Mucosa of descending colon (tissue), 3 donors: ENCODE data around the gene AKAP6. TPM values are rescaled to one million over a fixed set of nuclear protein-coding genes. Genes with fewer than 3 reads are reported as not detected.

ENCODE experiments used
- ATAC-seq: fragments of 200-7000 bp; cut with Tn5 transposase; one replicate; pipeline ENCODE4 v1.9.1; 2020; ENCODE audit warnings: mild to moderate bottlenecking, moderate library complexity
- DNase-seq, 3 donors: peaks; one replicate each; pipeline ENCODE4 v3.0.0-alpha.2; 2020
- H3K36me3 ChIP-seq: fragments of 200-600 bp; one replicate; pipeline ENCODE4 v1.8.0; 2021; ENCODE audit warnings: low read depth, mild to moderate bottlenecking
- H3K4me1 ChIP-seq: fragments of 200-600 bp; one replicate; pipeline ENCODE4 v1.8.0; 2021; ENCODE audit warnings: low read depth, mild to moderate bottlenecking
- H3K4me3 ChIP-seq: fragments of 200-600 bp; one replicate; pipeline ENCODE4 v1.8.0; 2021; ENCODE audit warnings: mild to moderate bottlenecking
- H3K9me3 ChIP-seq: fragments of 200-600 bp; one replicate; pipeline ENCODE4 v1.8.0; 2021; ENCODE audit warnings: mild to moderate bottlenecking
- intact Hi-C, 2 donors: fragments of 100-400 bp; cut with DNase I in 1 of 2; cut with micrococcal nuclease in 1 of 2; formaldehyde crosslinking; loops; one replicate each; pipeline versions ENCODE4 v1.11.0 to v1.11.1; 2022; cut with DNase I, micrococcal nuclease
- total RNA-seq, 3 donors: library from RNA; stranded (reverse); fragmentation: NEBNext Ultra II Directional in 2 of 3; extraction: Animal tissue kit (Norgen Biotek cat#: 25700) in 2 of 3; gene quantifications; one replicate each; pipeline versions ENCODE4 v1.2.1 to v1.2.4, GENCODE V29; 2021 to 2023
- TF ChIP-seq, protein P1 (sequence below): fragments of 200-600 bp; IDR thresholded peaks from one replicate; pipeline ENCODE4 v1.8.0; 2022; ENCODE audit warnings: antibody characterized with exemption, mild to moderate bottlenecking
- donor health status: DM: no; HTN: no; CAD: no; lungs with moderate emphysema.
- donor health status: DM: no; HTN: no; CAD: no.
- donor health status: DM: no; HTN: yes; CAD: no.

The AKAP6 gene
- total RNA-seq, 3 donors from 2014 or later = 4.2 to 30.8 (median 5.4) TPM

DNA sequence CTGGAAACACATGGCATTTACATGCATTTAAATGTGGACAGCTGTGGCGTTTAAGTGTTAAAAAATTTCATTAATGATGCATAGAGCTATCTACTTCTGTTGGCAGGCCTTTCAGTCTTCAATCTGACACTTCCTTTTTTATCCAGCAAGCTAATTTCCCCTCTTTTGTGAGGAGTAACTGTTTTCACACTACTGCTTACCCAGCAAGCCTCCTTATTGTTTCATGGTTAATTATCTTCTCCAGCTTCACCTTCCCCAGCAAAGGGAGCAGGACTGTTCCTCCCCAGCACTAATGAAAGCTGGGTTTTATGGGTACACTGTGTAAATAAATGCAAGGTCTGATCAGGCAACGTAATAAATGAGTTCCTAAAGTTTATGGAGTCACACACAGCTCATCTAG lies 480.2 kb downstream of the AKAP6 start:
- Histone ChIP-seq H3K4me3 (no peak overlapping the region), H3K4me1 (peaks cover 3% of the 10 kb centered on the region), H3K9me3 (peaks cover 4% of the 10 kb centered on the region), H3K36me3 (no peaks in the 10 kb centered on the region)
- intact Hi-C loops = no loop called here
- DNase-seq (no peak), ATAC-seq (no peak)
- TF ChIP-seq, protein P1, sequence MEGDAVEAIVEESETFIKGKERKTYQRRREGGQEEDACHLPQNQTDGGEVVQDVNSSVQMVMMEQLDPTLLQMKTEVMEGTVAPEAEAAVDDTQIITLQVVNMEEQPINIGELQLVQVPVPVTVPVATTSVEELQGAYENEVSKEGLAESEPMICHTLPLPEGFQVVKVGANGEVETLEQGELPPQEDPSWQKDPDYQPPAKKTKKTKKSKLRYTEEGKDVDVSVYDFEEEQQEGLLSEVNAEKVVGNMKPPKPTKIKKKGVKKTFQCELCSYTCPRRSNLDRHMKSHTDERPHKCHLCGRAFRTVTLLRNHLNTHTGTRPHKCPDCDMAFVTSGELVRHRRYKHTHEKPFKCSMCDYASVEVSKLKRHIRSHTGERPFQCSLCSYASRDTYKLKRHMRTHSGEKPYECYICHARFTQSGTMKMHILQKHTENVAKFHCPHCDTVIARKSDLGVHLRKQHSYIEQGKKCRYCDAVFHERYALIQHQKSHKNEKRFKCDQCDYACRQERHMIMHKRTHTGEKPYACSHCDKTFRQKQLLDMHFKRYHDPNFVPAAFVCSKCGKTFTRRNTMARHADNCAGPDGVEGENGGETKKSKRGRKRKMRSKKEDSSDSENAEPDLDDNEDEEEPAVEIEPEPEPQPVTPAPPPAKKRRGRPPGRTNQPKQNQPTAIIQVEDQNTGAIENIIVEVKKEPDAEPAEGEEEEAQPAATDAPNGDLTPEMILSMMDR = no peak

DNA sequence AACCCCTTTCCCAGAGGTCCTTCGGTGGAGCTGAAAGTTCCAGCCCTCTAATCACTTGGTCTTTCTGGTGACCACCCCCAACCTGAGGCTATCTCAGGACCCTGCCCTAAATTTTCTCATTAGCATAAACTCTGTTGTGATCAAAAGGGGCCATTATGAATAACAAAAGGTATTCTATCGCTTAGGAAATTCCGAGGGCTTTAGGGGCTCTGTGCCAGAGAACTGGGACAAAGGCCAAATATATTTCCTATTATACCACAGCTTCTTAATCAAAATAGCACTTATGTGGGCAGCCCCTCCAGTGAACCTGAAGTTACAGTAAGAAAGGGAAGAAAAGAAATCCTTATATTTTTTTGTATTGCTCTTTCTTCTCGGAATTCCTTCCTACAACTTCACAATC lies 484.3 kb downstream of the AKAP6 start:
- no peaks in the 10 kb centered on the region for H3K9me3 ChIP-seq
- TF ChIP-seq, protein P1 = no peak
- intact Hi-C loops = no loop called here
- ATAC-seq (no peak), DNase-seq (no peak)
- H3K4me3 ChIP-seq = no peak overlapping the region
- H3K4me1 ChIP-seq = peaks cover 3% of the 10 kb centered on the region
- no peaks in the 10 kb centered on the region for H3K36me3 ChIP-seq

DNA sequence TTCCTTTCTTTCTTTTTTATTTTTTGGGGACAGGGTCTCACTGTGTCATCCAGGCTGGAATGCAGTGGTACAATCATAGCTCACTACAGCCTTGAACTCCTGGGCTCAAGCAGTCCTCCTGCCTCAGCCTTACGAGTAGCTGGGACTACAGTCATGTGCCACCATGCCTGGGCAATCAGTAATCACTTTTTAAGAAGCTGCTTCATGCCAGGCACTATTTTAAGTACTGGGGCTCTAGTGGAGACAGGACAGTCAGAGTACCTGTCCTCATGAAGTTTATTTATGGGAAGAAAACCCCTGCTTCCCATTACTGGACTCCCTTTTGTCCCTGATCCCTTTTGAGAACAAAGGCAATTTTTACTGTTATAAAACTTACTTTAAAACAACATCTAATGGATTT lies 485.6 kb downstream of the AKAP6 start:
- no peak for ATAC-seq
- Histone ChIP-seq H3K4me3 (no peak overlapping the region), H3K9me3 (no peaks in the 10 kb centered on the region), H3K4me1 (no peaks in the 10 kb centered on the region), H3K36me3 (no peaks in the 10 kb centered on the region)
- TF ChIP-seq, protein P1 = no peak
- DNase-seq = no peak
- intact Hi-C loops = no loop called here

DNA sequence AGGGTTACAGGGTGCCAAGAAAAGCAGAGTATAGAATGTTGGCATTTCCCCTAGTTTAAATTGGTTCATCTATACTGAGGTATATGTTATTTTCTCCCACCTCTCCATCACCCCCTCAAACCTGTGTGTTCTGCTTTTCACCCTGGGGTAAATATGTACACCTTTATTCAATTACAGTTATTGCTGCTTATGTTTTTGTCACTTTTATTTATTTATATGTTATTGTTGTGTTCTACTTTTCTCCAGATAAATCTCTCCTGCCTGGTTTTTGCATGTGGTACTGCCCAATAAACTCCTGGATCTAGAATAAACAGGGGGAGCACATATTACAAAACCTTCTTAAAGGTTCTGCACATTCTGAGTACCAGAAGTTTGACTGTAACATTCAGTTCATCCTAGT lies 487.5 kb downstream of the AKAP6 start:
- ATAC-seq (no peak), DNase-seq (no peak)
- TF ChIP-seq, protein P1 = no peak
- no peak overlapping the region for H3K4me3 ChIP-seq
- no peaks in the 10 kb centered on the region for H3K4me1 ChIP-seq
- no peaks in the 10 kb centered on the region for H3K36me3 ChIP-seq
- intact Hi-C loops = no loop called here
- H3K9me3 ChIP-seq = no peaks in the 10 kb centered on the region

DNA sequence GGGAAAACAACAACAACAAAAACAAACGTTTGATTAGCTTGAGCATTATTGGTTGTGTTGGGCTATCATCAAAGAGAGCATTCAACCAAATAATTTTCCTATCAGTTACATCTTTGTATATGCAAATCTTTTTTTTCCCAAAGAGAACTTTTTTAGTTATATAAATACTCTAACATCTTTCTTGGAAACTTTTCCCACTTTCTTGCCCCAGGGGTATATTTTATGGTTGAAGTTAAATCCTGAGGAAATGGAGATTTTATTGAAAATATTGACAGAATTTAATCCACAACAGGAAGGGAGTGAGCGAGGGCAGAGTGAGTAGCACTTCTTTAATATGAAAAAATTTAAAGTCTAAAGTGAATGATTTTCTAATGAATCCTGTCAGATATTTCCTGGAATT lies 488.7 kb downstream of the AKAP6 start:
- DNase-seq (no peak), ATAC-seq (no peak)
- Histone ChIP-seq H3K4me3 (no peak overlapping the region), H3K4me1 (no peaks in the 10 kb centered on the region), H3K36me3 (no peaks in the 10 kb centered on the region), H3K9me3 (no peaks in the 10 kb centered on the region)
- TF ChIP-seq, protein P1 = no peak
- intact Hi-C loops = no loop called here

DNA sequence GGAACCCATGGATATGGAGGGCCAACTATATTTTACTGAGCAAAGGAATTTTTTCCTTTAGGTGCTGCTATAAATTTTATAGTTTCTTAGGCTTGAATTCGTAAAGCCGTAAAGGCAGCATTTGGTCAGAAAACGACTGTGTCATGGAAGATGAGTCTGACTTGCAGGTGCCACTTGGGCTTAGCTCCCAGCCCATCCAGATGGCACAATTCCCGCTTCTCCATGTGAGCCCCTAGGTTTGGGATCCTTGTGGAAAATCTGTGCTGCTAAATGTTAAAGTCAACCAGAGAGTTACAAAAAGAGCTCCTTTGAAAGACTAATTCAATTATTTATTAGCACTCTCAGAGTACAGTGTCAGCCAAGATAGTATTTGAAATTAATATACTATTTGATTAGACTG lies 489.5 kb downstream of the AKAP6 start:
- intact Hi-C loops = no loop called here
- H3K4me1 ChIP-seq = no peaks in the 10 kb centered on the region
- no peaks in the 10 kb centered on the region for H3K36me3 ChIP-seq
- ATAC-seq (no peak), DNase-seq (no peak)
- TF ChIP-seq, protein P1 = no peak
- no peak overlapping the region for H3K4me3 ChIP-seq
- no peaks in the 10 kb centered on the region for H3K9me3 ChIP-seq
